Stomach (tissue), 9 donors: ENCODE data around the gene FAM90A1. TPM values are rescaled to one million over a fixed set of nuclear protein-coding genes. Genes with fewer than 3 reads are reported as not detected.
"Not testable (repeated sequence)": the region's sequence is repeated elsewhere in the genome, so short reads cannot be mapped to it uniquely, and the experiment has no call there.

Experiments
- DNase-seq, 2 donors: peaks; one replicate each; pipeline versions ENCODE4 v3.0.0 to v3.0.0-alpha.2; 2013 to 2019
- H3K27ac ChIP-seq, 5 donors: fragments of 200-600 bp in 4 of 5; sonication (generic) in 4 of 5; one replicate each; pipeline ENCODE4 v1.5.1; 2013 to 2019; ENCODE audit warnings: mild to moderate bottlenecking in 1 of 5, moderate library complexity in 1 of 5
- H3K27me3 ChIP-seq, 3 donors: fragments of 200-600 bp; sonication (generic); one replicate each; pipeline ENCODE4 v1.5.1; 2017 to 2019; ENCODE audit warnings: mixed run types in 1 of 3
- H3K36me3 ChIP-seq, 4 donors: fragments of 200-600 bp; sonication (generic); 1 replicate in 3 of 4; 2 replicates in 1 of 4; pipeline ENCODE4 v1.5.1; 2016 to 2019
- H3K4me1 ChIP-seq, 4 donors: fragments of 200-600 bp; sonication (generic); one replicate each; pipeline ENCODE4 v1.5.1; 2016 to 2019
- H3K4me3 ChIP-seq, 4 donors: fragments of 200-600 bp; sonication (generic) in 3 of 4; one replicate each; pipeline ENCODE4 v1.5.1; 2016 to 2019; ENCODE audit warnings: mild to moderate bottlenecking in 1 of 4
- H3K9me3 ChIP-seq, 4 donors: fragments of 200-600 bp; sonication (generic); one replicate each; pipeline ENCODE4 v1.5.1; 2016 to 2019
- POLR2AphosphoS5 ChIP-seq, 3 donors: sonication (generic); formaldehyde crosslinking; IDR thresholded peaks; one replicate each; pipeline ENCODE4 v1.6.1; 2016; ENCODE audit warnings: antibody characterized with exemption in 3 of 3
- WGBS, 5 donors: extraction: QIAGEN DNeasy Blood & Tissue Kit in 3 of 5; methylation state at CpG; one replicate each; pipeline versions ENCODE4 v1.1.5 to v1.1.7; 2013 to 2018; 5-methylcytosine and 5-hydroxymethylcytosine counted together
- intact Hi-C: fragments of 100-400 bp; cut with DNase I; formaldehyde crosslinking; loops from one replicate; pipeline ENCODE4 v1.15.1; 2023; ENCODE audit warnings: low total_unique reads
- polyA plus RNA-seq, 3 donors: library from polyadenylated mRNA; stranded (reverse); fragments of 200-250 nt; gene quantifications; one replicate each; pipeline ENCODE4 v1.2.3, GENCODE V29; 2013
- total RNA-seq, 5 donors: library from RNA; depleted of rRNA; stranded (reverse); fragments of >200 nt; gene quantifications; one replicate each; pipeline versions ENCODE4 v1.1.0 to v1.2.3, GENCODE V29; 2014 to 2016
- donor health status: healthy with polysubstance abuse.
- donor health status: Bipolar disorder and iron deficiency.
- donor health status: healthy.

FAM90A1 gene
- total and polyA plus RNA-seq, 8 donors, result 0.45 to 0.89 TPM; not detected in 6

DNA sequence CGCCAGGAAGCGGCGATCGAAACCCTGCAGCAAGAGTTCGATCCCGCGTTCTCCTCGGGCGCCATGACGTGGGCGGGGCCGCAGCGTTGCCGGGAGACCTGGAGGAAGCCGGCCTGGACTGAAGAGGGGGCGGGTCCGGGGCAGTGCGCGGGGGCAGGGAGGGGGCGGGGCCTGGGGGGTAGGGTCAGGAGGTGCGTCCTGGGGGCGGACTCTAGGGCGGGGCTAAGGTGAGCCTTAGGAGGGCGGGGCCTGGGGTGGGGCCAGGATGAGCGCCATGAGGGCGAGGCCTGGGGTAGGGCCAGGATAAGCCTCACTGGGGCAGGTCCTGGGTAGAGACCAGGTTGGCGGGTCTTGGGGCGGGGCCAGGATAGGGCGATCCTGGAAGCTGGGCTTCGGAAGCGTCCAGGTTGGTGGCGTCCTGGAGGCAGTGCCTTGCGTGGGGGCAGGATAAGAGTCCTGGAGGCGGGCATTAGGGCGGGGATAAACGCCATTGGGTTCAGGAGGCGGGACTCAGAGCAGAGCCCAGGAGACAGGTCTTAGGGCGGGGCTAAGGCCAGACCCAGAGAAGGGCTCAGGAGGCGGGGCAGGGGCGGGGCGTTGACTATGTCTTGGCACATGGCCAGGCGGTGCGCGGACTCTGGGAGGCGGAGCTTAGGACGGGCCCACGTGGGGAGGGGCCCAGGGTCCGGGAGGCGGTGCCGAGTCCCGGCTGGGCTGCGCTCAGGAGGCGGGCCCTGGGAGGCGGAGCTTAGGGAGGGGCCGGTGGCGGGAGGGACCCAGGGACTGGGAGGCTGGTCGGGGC is 15.7 kb upstream of the FAM90A1 start:
- H3K4me3 ChIP-seq, result peak overlapping the region; percentile 72 to 89 (median 82)
- TF ChIP-seq POLR2AphosphoS5 (IDR thresholded peaks at IDR 0.05), result peak in 2 of 3 donors; percentile 7 to 23
- intact Hi-C loops, H3K27me3 ChIP-seq, H3K9me3 ChIP-seq, H3K36me3 ChIP-seq: not testable (repeated sequence)
- WGBS, 5 donors, result 0 to 1% (median 1%) methylated on average over 44 to 57 of the region's 57 CpGs
- peak; percentile 98 to 99 for DNase-seq
- H3K27ac ChIP-seq, result peak overlapping the region; percentile 79 to 92 (median 89)
- H3K4me1 ChIP-seq, result peaks cover 0 to 11% (median 7%) of the 10 kb centered on the region in 4 donors

DNA sequence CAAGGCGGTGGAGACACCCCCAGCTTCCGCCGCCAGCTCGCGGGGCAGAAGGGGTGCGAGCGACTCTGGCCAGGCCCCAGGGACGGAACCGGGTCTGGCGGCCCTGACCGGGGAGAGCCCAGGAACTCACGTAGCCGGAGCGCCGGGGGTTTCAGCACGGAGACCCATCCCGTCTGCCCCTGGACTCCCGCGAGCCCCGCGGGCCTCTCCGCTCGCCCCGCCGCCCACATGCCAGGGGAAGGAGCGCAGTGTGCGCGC is 15.1 kb upstream of the FAM90A1 start:
- H3K9me3 ChIP-seq, intact Hi-C loops, DNase-seq, H3K36me3 ChIP-seq, H3K27me3 ChIP-seq: not testable (repeated sequence)
- H3K4me1 ChIP-seq, result peaks cover 0 to 11% (median 7%) of the 10 kb centered on the region in 4 donors
- peak overlapping the region; percentile 72 to 89 (median 82) for H3K4me3 ChIP-seq
- 0 to 1% (median 0%) methylated on average over 3 to 28 of the region's 28 CpGs for WGBS, 5 donors
- H3K27ac ChIP-seq, result peak overlapping the region; percentile 79 to 92 (median 87)

DNA sequence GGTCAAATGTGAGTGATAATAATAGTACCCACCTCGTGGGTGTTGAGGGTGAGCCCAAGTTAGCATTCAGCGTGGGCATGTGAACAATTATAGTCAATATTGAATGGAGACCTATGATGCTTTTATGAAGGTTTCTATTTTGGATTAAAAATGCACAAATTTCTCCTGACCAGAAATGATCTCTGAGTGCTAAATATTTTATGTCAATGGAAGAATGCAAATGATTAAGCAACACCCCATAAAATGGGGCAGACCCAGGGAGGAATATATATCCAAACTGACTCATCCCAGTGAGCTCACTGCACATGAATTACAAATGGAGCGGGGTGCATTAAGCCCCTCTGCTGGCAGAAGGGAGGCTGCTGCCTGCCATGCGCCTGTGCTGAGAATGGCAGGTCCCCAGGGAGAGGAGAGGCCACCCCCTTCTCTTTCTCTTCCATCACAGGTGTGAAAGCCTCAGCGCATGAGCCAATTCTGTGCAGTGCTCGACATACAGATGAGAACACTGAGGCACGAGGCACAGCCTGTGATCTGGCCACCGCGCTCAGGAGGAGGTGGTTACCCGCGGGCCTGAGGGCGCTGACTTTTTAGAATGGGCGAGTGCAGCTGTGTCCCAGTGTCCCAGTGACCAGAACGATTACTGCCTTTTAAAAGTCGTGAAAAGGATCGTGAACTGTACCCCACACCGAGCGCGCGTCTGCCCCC is 14.7 kb upstream of the FAM90A1 start:
- H3K27me3 ChIP-seq, intact Hi-C loops, H3K36me3 ChIP-seq, H3K9me3 ChIP-seq: not testable (repeated sequence)
- Histone ChIP-seq H3K4me1 (peaks cover 0 to 11% (median 7%) of the 10 kb centered on the region in 4 donors), H3K4me3 (peak overlapping the region; percentile 72 to 89 (median 82)), H3K27ac (peak overlapping the region; percentile 79 to 92 (median 87))
- peak in 1 of 2 donors; percentile 28 for DNase-seq
- 3 to 12% (median 6%) methylated on average over 14 to 19 of the region's 20 CpGs for WGBS, 5 donors

DNA sequence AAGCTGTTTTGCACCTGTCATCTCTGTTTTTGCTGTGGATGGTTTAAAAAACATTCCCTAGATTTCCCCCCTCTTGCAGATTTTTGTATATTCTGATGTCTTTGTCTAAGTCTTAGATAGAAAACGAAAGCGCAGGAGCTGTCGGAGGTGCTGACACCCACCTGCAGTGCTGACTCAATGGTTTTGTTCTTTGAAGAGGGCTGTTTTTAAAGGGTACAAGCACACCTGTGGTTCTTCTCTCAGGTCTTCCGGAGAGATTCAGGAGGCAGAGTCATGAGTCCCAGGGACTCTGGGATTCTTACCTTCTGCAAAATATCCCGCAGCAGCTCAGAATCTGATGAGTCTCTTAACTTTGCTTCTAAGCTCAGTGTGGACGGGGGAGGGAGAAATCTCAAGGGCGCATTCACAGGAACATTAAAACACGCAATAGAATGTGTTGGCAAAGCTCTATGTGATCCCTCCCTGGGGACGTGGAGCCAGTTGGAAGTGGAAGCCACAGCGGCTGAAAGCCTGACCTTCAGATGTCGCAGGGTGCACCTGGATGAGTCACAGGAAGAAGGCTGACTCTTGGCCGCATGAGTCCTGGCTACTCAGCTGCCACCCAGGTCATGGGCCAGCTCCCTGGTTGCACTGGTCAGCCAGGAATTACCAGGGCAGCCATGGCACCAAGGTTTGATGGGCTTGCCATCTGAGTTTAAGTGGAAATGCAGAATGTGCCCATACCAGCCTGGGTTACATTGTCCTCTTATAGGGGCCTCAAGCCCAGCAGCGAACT is 13.1 kb upstream of the FAM90A1 start:
- H3K9me3 ChIP-seq, intact Hi-C loops: not testable (repeated sequence)
- WGBS, 5 donors, result 67 to 85% (median 71%) methylated on average over 11 to 12 of the region's 13 CpGs

DNA sequence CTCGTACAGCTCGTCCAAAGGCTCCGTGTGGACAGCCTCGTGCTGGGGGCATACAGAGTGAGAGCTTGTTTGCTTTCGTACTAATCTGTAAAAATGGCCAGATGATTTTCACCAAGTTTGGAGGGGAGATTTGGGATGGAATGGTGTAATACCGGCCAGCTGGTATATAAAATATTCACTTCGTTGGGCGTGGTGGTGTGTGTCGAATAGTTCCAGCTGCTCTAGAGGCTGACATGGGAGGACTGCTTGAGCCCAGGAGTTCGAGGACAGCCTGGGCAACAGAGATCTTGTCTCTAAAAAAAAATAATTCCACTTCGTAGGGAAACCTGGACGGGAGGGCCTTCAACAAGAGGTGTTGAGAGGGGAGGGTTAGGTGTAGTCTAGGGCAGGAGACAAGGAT is 9.6 kb upstream of the FAM90A1 start:
- 80 to 83% (median 81%) methylated on average over 12 of the region's 12 CpGs for WGBS, 5 donors
- H3K4me3 ChIP-seq, H3K27ac ChIP-seq, H3K9me3 ChIP-seq, intact Hi-C loops, H3K36me3 ChIP-seq, DNase-seq, H3K27me3 ChIP-seq, H3K4me1 ChIP-seq: not testable (repeated sequence)

More for the DNA sequence above, 13.1 kb upstream of the FAM90A1 start:
- not testable (repeated sequence) for DNase-seq, H3K4me3 ChIP-seq, H3K27ac ChIP-seq, H3K27me3 ChIP-seq, H3K36me3 ChIP-seq
- peaks cover 0 to 11% (median 7%) of the 10 kb centered on the region in 4 donors for H3K4me1 ChIP-seq

DNA sequence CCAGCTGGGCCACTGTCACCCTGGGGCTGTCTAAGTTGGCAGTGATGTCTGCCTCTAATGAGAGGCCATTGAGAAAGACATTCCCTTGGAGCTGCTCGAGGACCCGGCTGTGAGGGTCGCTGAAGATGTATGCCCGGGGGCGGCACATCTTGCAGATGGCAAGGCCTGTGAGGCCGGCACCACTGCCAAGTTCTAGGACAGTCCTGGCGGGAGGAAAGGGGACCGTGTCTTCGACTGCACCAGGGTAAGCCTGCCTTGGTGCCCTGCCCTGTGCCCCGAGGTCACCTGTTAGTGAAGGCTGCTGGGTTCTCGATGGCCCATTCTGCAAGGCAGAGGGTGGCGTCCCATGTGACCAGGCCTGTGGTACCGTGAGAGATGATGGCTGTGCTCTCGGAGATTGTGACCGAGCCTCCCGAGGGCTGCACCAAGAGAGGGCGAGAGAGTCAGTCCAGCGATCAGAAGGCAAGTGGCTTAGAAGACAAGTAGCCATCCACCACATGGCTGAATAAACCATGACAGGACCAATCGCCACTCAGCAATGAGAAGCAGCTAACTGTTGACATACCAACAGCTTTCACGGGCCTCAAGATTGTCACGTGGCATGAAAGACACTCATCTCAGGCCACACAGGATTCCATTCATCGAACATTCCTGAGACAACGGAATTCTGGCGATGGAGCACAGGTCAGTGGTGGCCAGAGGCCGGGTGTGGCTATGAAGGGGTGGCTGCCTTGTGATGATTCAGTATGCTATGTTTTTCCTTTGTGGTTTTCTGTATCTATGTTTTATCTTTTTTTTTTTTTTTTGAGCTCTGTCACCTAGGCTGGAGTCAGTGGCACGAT is 8.1 kb upstream of the FAM90A1 start:
- H3K27ac ChIP-seq, intact Hi-C loops, H3K4me3 ChIP-seq, H3K36me3 ChIP-seq, H3K27me3 ChIP-seq, H3K4me1 ChIP-seq, DNase-seq, H3K9me3 ChIP-seq: not testable (repeated sequence)
- WGBS, 5 donors, result 82 to 92% (median 88%) methylated on average over 19 to 26 of the region's 26 CpGs

DNA sequence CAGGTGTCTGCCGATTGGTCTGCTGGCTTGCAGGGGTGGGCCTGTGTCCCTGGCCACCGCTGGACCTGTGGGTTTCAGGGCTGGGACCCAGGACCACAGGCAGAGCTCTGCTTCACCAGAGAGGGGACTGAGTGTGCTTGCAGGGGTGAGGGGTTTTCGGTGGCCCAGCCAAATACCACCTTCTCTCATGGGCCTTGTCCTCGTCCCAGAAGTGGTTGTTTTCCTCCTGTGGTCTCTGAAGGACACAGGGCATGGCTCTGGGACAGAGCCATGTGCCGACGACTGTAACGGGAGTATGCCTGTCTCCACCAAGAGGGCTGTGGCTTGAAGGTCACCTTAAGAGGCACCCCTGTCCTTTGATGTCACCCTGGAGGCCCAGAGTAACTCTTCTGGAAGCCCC is 7.3 kb upstream of the FAM90A1 start:
- DNase-seq, H3K27ac ChIP-seq, H3K36me3 ChIP-seq, H3K27me3 ChIP-seq, H3K9me3 ChIP-seq, H3K4me3 ChIP-seq, H3K4me1 ChIP-seq, intact Hi-C loops: not testable (repeated sequence)
- 68 to 80% (median 74%) methylated on average over 7 of the region's 7 CpGs for WGBS, 5 donors

DNA sequence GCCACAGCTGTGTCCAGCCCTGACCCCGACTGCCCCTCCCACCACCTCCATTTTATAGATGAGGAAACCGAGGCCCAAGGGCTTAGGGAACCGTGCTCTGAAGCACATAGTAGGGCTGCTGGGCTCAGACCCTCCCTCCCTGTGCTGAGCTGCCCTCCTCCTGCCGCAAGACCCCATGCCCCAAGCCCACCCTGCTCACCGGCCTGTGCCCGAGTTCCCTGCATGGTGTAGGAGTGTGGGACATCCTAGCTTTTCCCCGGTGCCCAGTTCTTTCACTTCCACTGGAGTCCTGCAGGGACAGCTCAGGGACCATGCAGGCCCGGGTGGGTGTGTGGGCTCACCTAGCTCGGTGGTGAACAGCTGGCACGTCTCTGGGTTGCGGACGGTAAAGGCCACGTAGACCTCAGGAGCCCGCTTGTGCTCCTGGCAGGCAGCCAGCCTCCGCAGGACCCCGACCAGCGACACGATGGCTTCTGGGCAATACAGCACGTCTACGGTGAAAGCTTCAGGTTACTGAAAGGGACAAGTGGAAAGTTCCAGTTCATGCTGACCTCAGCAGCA is 6.6 kb upstream of the FAM90A1 start:
- intact Hi-C loops, H3K4me1 ChIP-seq, H3K36me3 ChIP-seq, H3K27me3 ChIP-seq, DNase-seq, H3K4me3 ChIP-seq, H3K9me3 ChIP-seq, H3K27ac ChIP-seq: not testable (repeated sequence)
- WGBS, 5 donors, result 70 to 87% (median 79%) methylated on average over 16 to 20 of the region's 20 CpGs

DNA sequence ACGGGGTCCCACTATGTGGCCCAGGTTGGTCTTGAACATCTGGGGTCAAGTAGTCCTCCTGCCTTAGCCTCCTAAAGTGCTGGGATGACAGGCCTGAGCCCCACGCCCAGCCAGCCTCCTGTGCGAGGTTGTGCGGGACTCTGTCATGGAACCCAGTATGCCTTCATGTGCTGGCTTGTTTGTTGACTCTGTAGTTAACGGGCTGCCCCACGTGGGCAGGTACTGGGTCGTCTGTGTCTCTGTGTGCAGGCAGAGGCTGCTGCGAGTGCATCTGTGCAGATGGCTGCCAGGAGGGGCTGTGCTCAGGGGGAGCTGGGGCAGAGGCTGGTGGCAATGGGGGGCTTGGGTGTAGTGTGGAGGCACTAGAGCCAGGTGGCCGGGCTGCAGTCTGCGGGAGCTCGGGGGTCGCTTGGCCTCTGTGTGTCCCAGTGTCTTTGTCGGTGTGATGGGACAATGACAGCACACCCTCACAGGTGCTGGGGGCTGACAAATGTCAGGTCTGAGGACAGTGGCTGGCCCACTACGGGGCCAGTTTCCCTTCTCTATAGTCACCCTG is 6.0 kb upstream of the FAM90A1 start:
- H3K27ac ChIP-seq, H3K4me1 ChIP-seq, H3K27me3 ChIP-seq, H3K4me3 ChIP-seq, H3K9me3 ChIP-seq, DNase-seq, H3K36me3 ChIP-seq, intact Hi-C loops: not testable (repeated sequence)
- 85 to 90% (median 88%) methylated on average over 10 to 14 of the region's 14 CpGs for WGBS, 5 donors
